Measurements from ENCODE around the gene DIS3. TPM values are rescaled to one million over a fixed set of nuclear protein-coding genes. Genes with fewer than 3 reads are reported as not detected.

Gene DIS3
- total and polyA plus RNA-seq, 10 of the 15 experiments (the other 5 are each of a cell fraction or from before 2014, with no cell fraction given) = 10.8 to 65.3 (median 39.2) TPM

DNA sequence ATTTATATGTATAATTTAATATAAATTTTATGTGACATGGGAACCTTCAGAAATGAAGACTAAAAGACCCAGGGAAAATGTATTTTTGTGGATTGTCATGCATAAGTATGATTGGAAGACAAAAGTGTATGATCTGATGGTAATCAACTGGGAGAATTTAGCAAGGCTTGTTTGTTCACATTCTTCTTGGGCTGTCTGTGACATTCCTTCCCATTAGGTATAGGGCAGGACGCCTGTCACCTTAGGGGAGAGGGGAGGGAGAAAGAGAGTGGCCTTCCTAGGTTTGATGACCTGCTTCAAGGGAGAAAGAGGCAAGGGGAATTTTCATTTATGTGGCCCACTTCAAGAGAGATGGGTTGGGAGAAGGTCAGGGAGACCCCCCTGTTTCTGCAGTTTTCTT is 22.6 kb upstream of the DIS3 start (continued):
- TF ChIP-seq NR2C1 (IDR thresholded peaks at IDR 0.05) (no peak), JUNB (IDR thresholded peaks at IDR 0.05) (no peak), TBL1XR1 (IDR thresholded peaks at IDR 0.05; ENCODE audit: low read depth, low read length) (no peak), BHLHE40 (IDR thresholded peaks at IDR 0.05; ENCODE audit: borderline replicate concordance in 1 of 2, low read depth in 2 of 2, low read length in 1 of 2) (no peak), ASH2L (IDR thresholded peaks at IDR 0.05; ENCODE audit: borderline replicate concordance, low read depth) (no peak), NR2F1 (conservative IDR thresholded peaks at IDR 0.05) (no peak), NFYB (IDR thresholded peaks at IDR 0.05; ENCODE audit: insufficient read depth, low read depth, low read length) (no peak), CEBPB (IDR thresholded peaks at IDR 0.05; ENCODE audit: borderline replicate concordance in 1 of 2, low read depth in 2 of 2, low read length in 2 of 2) (no peak)
- TF ChIP-seq, protein P1, sequence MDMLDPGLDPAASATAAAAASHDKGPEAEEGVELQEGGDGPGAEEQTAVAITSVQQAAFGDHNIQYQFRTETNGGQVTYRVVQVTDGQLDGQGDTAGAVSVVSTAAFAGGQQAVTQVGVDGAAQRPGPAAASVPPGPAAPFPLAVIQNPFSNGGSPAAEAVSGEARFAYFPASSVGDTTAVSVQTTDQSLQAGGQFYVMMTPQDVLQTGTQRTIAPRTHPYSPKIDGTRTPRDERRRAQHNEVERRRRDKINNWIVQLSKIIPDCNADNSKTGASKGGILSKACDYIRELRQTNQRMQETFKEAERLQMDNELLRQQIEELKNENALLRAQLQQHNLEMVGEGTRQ (IDR thresholded peaks at IDR 0.05; ENCODE audit: borderline replicate concordance, low read depth, low read length) = no peak
- TF ChIP-seq, protein P2, sequence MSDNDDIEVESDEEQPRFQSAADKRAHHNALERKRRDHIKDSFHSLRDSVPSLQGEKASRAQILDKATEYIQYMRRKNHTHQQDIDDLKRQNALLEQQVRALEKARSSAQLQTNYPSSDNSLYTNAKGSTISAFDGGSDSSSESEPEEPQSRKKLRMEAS (IDR thresholded peaks at IDR 0.05; ENCODE audit: low read depth, low read length) = no peak

DNA sequence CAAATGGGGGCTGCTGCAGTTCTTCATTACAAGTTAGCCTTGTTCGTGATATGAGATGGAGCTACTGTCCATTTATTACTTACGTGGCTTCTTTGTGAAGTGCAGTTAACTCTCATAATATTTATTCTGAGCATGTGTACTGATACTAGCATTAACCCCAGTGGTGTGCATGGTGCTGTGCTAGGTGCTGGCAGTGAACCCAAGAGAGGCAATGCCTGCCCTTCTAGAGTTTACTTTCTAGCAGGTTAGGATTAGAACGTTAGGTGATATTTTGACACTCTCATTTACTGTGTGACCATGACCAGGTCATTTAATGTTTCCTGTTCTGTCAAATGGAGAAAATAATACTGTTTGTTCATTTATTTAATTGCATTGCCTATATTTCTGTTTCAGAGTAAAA is 17.1 kb upstream of the DIS3 start:
- no peaks in the 10 kb centered on the region for H4K20me1 ChIP-seq (ENCODE audit: control insufficient read depth, insufficient read depth)
- ATAC-seq (no peak), FAIRE-seq (no peak), DNase-seq (ENCODE audit: low read depth, low spot score) (no peak)
- in situ Hi-C loops (cut with MboI) (no loop called here), intact Hi-C loops (cut with micrococcal nuclease; ENCODE audit: unreplicated experiment) (no loop called here)
- H3K9ac ChIP-seq (ENCODE audit: control insufficient read depth, insufficient read depth, low read length) = no peak overlapping the region
- no peaks in the 10 kb centered on the region for H3K79me2 ChIP-seq (ENCODE audit: control insufficient read depth, insufficient read depth, low read length)
- no peaks in the 10 kb centered on the region for H3K4me1 ChIP-seq (ENCODE audit: control insufficient read depth, insufficient read depth, low read length)
- ChIA-PET RAD21 (ENCODE audit: unreplicated experiment) (no interaction called here), CTCF (interaction anchor here (1.7 kb wide), 1 partner anchor 10 kb away, joined by 4 read pairs; no protein-coding TSS in a partner anchor), SMC1A (ENCODE audit: uncharacterized antibody, unreplicated experiment) (interaction anchor here (1.0 kb wide), 1 partner anchor 10 kb away, joined by 4 read pairs; no protein-coding TSS in a partner anchor), POLR2A (no interaction called here)
- no peaks in the 10 kb centered on the region for H3K27me3 ChIP-seq (replicated peaks in 1 of 2; ENCODE audit: control insufficient read depth in 2 of 2, insufficient read depth in 2 of 2, low read length in 1 of 2)
- 67% methylated on average over 3 of the region's 3 CpGs for WGBS (ENCODE audit: insufficient coverage, insufficient replicate concordance, low lambda C conversion rate, missing lambda C conversion rate)
- H2AFZ ChIP-seq (ENCODE audit: control insufficient read depth, low read depth, low read length) = no peak overlapping the region
- H3K4me2 ChIP-seq (ENCODE audit: control insufficient read depth, insufficient read depth) = no peak overlapping the region
- H3K9me3 ChIP-seq (replicated peaks; ENCODE audit: control insufficient read depth, insufficient read depth, low read length) = peaks cover 2% of the 10 kb centered on the region; the same call in 1 of the 3 replicates
- H3K27ac ChIP-seq (ENCODE audit: control insufficient read depth, insufficient read depth) = no peak overlapping the region
- peaks cover 1 to 9% of the 10 kb centered on the region in 2 experiments; a peak in 3 of 4 replicates for H3K36me3 ChIP-seq (ENCODE audit: control insufficient read depth in 2 of 2, insufficient read depth in 2 of 2, low read length in 1 of 2)
- BruUV-seq (replicated peaks) = no TSS peak
- no peak overlapping the region for H3K4me3 ChIP-seq
- TF ChIP-seq ETV6 (conservative IDR thresholded peaks at IDR 0.05 in 1 of 2, IDR thresholded peaks at IDR 0.05 in 1 of 2; ENCODE audit: borderline replicate concordance in 1 of 2, low read depth in 1 of 2) = no peak
